Liver (tissue), 9 donors: ENCODE measurements around the gene RBM20. TPM values are rescaled to one million over a fixed set of nuclear protein-coding genes. Genes with fewer than 3 reads are reported as not detected.

Experiments
- DNase-seq: peaks from one replicate; pipeline ENCODE4 v3.0.0-alpha.2; 2017; ENCODE audit warnings: low spot score
- H3K27ac ChIP-seq, 2 donors: one replicate each; pipeline ENCODE4 v1.7.0; 2013; ENCODE audit warnings: inconsistent platforms in 2 of 2, low read length in 2 of 2, control low read depth in 1 of 2, low read depth in 1 of 2, mild to moderate bottlenecking in 1 of 2
- H3K27me3 ChIP-seq, 4 donors: one replicate each; pipeline versions ENCODE4 v1.6.1 to v1.7.0; 2013; ENCODE audit warnings: low read length in 3 of 4, inconsistent platforms in 1 of 4, mild to moderate bottlenecking in 1 of 4, moderate library complexity in 1 of 4; ENCODE audit not compliant: control insufficient read depth in 4 of 4, insufficient read depth in 4 of 4
- H3K36me3 ChIP-seq, 4 donors: one replicate each; pipeline versions ENCODE4 v1.6.1 to v1.7.0; 2013; ENCODE audit warnings: low read length in 3 of 4, mild to moderate bottlenecking in 3 of 4, low read depth in 1 of 4, moderate library complexity in 1 of 4; ENCODE audit not compliant: control insufficient read depth in 4 of 4, insufficient read depth in 3 of 4
- H3K4me1 ChIP-seq, 4 donors: one replicate each; pipeline versions ENCODE4 v1.6.1 to v1.7.0; 2013; ENCODE audit warnings: low read length in 3 of 4, mild to moderate bottlenecking in 3 of 4, moderate library complexity in 1 of 4; ENCODE audit not compliant: control insufficient read depth in 4 of 4, insufficient read depth in 4 of 4
- H3K4me3 ChIP-seq, 3 donors: one replicate each; pipeline versions ENCODE4 v1.6.1 to v1.7.0; 2013; ENCODE audit warnings: low read length in 3 of 3, control low read depth in 1 of 3, low read depth in 1 of 3, mild to moderate bottlenecking in 1 of 3
- H3K9ac ChIP-seq, 2 donors: one replicate each; pipeline ENCODE4 v1.7.0; 2013; ENCODE audit warnings: low read length in 2 of 2, mild to moderate bottlenecking in 2 of 2, moderate library complexity in 2 of 2, control low read depth in 1 of 2, low read depth in 1 of 2
- H3K9me3 ChIP-seq, 4 donors: one replicate each; pipeline versions ENCODE4 v1.6.1 to v1.7.0; 2013; ENCODE audit warnings: low read length in 3 of 4; ENCODE audit not compliant: control insufficient read depth in 4 of 4
- CTCF ChIP-seq: fragments of 150-350 bp; IDR thresholded peaks from 2 replicates; pipeline ENCODE4 v1.5.1; 2017; ENCODE audit warnings: improper control_type of control experiment, low read depth, low read length; ENCODE audit not compliant: missing input control
- EGR1 ChIP-seq, 2 donors: IDR thresholded peaks; 2 replicates each; pipeline ENCODE4 v1.6.1; 2016 to 2018; ENCODE audit warnings: antibody characterized with exemption in 2 of 2, low read depth in 2 of 2
- FOXA1 ChIP-seq: IDR thresholded peaks from 2 replicates; pipeline ENCODE4 v1.6.1; 2016; ENCODE audit warnings: antibody characterized with exemption
- FOXA2 ChIP-seq: IDR thresholded peaks from 2 replicates; pipeline ENCODE4 v1.6.1; 2016; ENCODE audit warnings: antibody characterized with exemption
- GABPA ChIP-seq, 2 donors: IDR thresholded peaks in 1 of 2; conservative IDR thresholded peaks in 1 of 2; 2 replicates each; pipeline ENCODE4 v1.6.1; 2016; ENCODE audit warnings: antibody characterized with exemption in 2 of 2, mild to moderate bottlenecking in 1 of 2, moderate library complexity in 1 of 2
- HNF4A ChIP-seq, 2 donors: conservative IDR thresholded peaks; 2 replicates each; pipeline ENCODE4 v1.6.1; 2016; ENCODE audit warnings: antibody characterized with exemption in 2 of 2, mild to moderate bottlenecking in 2 of 2
- HNF4G ChIP-seq: IDR thresholded peaks from 2 replicates; pipeline ENCODE4 v1.6.1; 2016; ENCODE audit warnings: antibody characterized with exemption
- JUND ChIP-seq, 2 donors: IDR thresholded peaks; 2 replicates each; pipeline ENCODE4 v1.6.1; 2016; ENCODE audit warnings: antibody characterized with exemption in 2 of 2
- MAX ChIP-seq: IDR thresholded peaks from 2 replicates; pipeline ENCODE4 v1.6.1; 2016; ENCODE audit warnings: antibody characterized with exemption
- NR2F2 ChIP-seq: IDR thresholded peaks from 2 replicates; pipeline ENCODE4 v1.6.1; 2016; ENCODE audit warnings: antibody characterized with exemption
- RAD21 ChIP-seq, 2 donors: IDR thresholded peaks; 2 replicates each; pipeline ENCODE4 v1.6.1; 2016; ENCODE audit warnings: antibody characterized with exemption in 2 of 2, mild to moderate bottlenecking in 2 of 2
- RXRA ChIP-seq, 2 donors: IDR thresholded peaks; 2 replicates each; pipeline ENCODE4 v1.6.1; 2017 to 2018; ENCODE audit warnings: antibody characterized with exemption in 2 of 2, mild to moderate bottlenecking in 1 of 2
- SP1 ChIP-seq: IDR thresholded peaks from 2 replicates; pipeline ENCODE4 v1.6.1; 2018; ENCODE audit warnings: antibody characterized with exemption, mild to moderate bottlenecking
- TAF1 ChIP-seq: conservative IDR thresholded peaks from 2 replicates; pipeline ENCODE4 v1.6.1; 2016; ENCODE audit warnings: antibody characterized with exemption, mild to moderate bottlenecking
- YY1 ChIP-seq: IDR thresholded peaks from 2 replicates; pipeline ENCODE4 v1.6.1; 2016; ENCODE audit warnings: antibody characterized with exemption, mild to moderate bottlenecking
- WGBS: extraction: QIAGEN DNeasy Blood & Tissue Kit; methylation state at CpG from one replicate; pipeline ENCODE4 v1.1.7; 2013; 5-methylcytosine and 5-hydroxymethylcytosine counted together
- polyA plus RNA-seq, 2 donors: library from polyadenylated mRNA; stranded (reverse) in 1 of 2; unstranded in 1 of 2; fragments of 200-250 nt in 1 of 2; fragments of >200 nt in 1 of 2; fragmentation: Nextera tagmentation in 1 of 2; extraction: Ambion mirVana in 1 of 2; gene quantifications; one replicate each; pipeline versions ENCODE4 v1.2.1 to v1.2.3, GENCODE V29; 2013 to 2015
- total RNA-seq, 2 donors: library from RNA; depleted of rRNA; stranded (reverse); fragments of >200 nt; gene quantifications; one replicate each; pipeline ENCODE4 v1.2.3, GENCODE V29; 2014
- TF ChIP-seq, protein P1 (sequence below): IDR thresholded peaks from 2 replicates; pipeline ENCODE4 v1.6.1; 2016; ENCODE audit warnings: antibody characterized with exemption, mild to moderate bottlenecking
- TF ChIP-seq, protein P2 (sequence below): IDR thresholded peaks from 2 replicates; pipeline ENCODE4 v1.6.1; 2016; ENCODE audit warnings: antibody characterized with exemption
- TF ChIP-seq, protein P3 (sequence below): IDR thresholded peaks from 2 replicates; pipeline ENCODE4 v1.6.1; 2016; ENCODE audit warnings: antibody characterized with exemption
- donor health status: healthy.
- donor health status: healthy.
- donor health status: healthy.
- donor health status: healthy.
- donor health status: healthy.

The RBM20 gene
- total and polyA plus RNA-seq, 4 donors: 0.03 to 0.08 (median 0.05) TPM; not detected in 1

GRCh38 chr10:110748970-110749369, 104.8 kb downstream of the RBM20 start:
- Histone ChIP-seq H3K9ac (no peak overlapping the region), H3K9me3 (no peaks in the 10 kb centered on the region), H3K27me3 (no peaks in the 10 kb centered on the region), H3K27ac (no peak overlapping the region), H3K4me1 (no peaks in the 10 kb centered on the region), H3K36me3 (no peaks in the 10 kb centered on the region), H3K4me3 (no peak overlapping the region)
- no peak for TF ChIP-seq RAD21 (IDR thresholded peaks at IDR 0.05)
- no peak for TF ChIP-seq GABPA (IDR thresholded peaks at IDR 0.05 in 1 of 2, conservative IDR thresholded peaks at IDR 0.05 in 1 of 2)
- TF ChIP-seq, protein P1, sequence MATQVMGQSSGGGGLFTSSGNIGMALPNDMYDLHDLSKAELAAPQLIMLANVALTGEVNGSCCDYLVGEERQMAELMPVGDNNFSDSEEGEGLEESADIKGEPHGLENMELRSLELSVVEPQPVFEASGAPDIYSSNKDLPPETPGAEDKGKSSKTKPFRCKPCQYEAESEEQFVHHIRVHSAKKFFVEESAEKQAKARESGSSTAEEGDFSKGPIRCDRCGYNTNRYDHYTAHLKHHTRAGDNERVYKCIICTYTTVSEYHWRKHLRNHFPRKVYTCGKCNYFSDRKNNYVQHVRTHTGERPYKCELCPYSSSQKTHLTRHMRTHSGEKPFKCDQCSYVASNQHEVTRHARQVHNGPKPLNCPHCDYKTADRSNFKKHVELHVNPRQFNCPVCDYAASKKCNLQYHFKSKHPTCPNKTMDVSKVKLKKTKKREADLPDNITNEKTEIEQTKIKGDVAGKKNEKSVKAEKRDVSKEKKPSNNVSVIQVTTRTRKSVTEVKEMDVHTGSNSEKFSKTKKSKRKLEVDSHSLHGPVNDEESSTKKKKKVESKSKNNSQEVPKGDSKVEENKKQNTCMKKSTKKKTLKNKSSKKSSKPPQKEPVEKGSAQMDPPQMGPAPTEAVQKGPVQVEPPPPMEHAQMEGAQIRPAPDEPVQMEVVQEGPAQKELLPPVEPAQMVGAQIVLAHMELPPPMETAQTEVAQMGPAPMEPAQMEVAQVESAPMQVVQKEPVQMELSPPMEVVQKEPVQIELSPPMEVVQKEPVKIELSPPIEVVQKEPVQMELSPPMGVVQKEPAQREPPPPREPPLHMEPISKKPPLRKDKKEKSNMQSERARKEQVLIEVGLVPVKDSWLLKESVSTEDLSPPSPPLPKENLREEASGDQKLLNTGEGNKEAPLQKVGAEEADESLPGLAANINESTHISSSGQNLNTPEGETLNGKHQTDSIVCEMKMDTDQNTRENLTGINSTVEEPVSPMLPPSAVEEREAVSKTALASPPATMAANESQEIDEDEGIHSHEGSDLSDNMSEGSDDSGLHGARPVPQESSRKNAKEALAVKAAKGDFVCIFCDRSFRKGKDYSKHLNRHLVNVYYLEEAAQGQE: no peak
- TF ChIP-seq, protein P2, sequence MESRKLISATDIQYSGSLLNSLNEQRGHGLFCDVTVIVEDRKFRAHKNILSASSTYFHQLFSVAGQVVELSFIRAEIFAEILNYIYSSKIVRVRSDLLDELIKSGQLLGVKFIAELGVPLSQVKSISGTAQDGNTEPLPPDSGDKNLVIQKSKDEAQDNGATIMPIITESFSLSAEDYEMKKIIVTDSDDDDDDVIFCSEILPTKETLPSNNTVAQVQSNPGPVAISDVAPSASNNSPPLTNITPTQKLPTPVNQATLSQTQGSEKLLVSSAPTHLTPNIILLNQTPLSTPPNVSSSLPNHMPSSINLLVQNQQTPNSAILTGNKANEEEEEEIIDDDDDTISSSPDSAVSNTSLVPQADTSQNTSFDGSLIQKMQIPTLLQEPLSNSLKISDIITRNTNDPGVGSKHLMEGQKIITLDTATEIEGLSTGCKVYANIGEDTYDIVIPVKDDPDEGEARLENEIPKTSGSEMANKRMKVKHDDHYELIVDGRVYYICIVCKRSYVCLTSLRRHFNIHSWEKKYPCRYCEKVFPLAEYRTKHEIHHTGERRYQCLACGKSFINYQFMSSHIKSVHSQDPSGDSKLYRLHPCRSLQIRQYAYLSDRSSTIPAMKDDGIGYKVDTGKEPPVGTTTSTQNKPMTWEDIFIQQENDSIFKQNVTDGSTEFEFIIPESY: no peak
- TF ChIP-seq EGR1 (IDR thresholded peaks at IDR 0.05; ENCODE audit: low read depth in 2 of 2): no peak
- TF ChIP-seq NR2F2: no peak
- no peak for TF ChIP-seq FOXA1
- TF ChIP-seq YY1: no peak
- TF ChIP-seq HNF4A (conservative IDR thresholded peaks at IDR 0.05): no peak
- TF ChIP-seq HNF4G: no peak
- TF ChIP-seq TAF1: no peak
- no peak for TF ChIP-seq JUND (IDR thresholded peaks at IDR 0.05)
- no peak for TF ChIP-seq CTCF
- TF ChIP-seq SP1: no peak
- no peak for TF ChIP-seq RXRA (IDR thresholded peaks at IDR 0.05)
- TF ChIP-seq FOXA2: no peak
- TF ChIP-seq MAX: no peak
- TF ChIP-seq, protein P3, sequence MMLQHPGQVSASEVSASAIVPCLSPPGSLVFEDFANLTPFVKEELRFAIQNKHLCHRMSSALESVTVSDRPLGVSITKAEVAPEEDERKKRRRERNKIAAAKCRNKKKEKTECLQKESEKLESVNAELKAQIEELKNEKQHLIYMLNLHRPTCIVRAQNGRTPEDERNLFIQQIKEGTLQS: no peak
- no peak for DNase-seq
- WGBS: 59% methylated on average over 3 of the region's 3 CpGs
